Esophagus squamous epithelium (tissue), 4 donors: ENCODE measurements around the gene NAV3.

Source experiments
- POLR2A ChIP-seq, 4 donors: fragments of 450-650 bp; IDR thresholded peaks; one replicate each; pipeline ENCODE4 v1.6.1; 2017; ENCODE audit warnings: antibody characterized with exemption in 4 of 4, mild to moderate bottlenecking in 4 of 4, moderate library complexity in 3 of 4
- TF ChIP-seq, protein P1 (sequence below), 6 experiments: fragments of 450-650 bp in 4 of 6; fragments of 200-600 bp in 2 of 6; sonication (generic) in 2 of 6; IDR thresholded peaks; one replicate each; pipeline ENCODE4 v1.5.1; 2016 to 2019; ENCODE audit warnings: antibody characterized with exemption in 6 of 6, mild to moderate bottlenecking in 4 of 6, moderate library complexity in 4 of 6

DNA sequence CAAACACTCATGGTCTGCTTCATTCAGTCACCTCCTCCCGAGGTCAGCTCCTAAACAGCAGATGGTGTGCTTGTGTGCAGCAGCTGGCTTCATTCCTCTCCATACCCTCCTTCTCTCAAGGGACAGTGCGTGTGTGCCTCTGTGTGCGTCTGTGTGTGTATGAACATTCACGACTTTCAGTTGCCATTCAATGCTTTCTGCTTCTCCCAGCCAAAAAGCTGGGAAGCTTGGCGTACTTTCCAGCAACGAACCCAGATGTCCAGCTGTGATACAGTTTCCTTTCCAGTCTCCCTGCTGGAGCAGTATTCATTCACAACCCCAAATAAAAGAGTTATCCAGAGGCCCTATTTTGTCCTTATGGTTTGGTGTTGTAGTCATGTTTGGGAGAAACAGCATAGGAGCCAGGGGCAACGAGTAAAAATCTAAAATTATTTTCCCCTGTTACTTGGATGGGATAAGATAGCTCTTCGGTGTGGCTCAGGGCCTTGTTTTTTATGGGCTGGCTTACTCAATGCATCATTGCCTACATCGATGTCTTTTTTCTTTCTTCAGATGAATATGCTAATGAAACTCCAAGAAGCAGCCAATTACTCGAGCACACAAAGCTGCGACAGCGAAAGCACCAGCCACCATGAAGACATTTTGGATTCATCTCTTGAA is 379.3 kb downstream of the NAV3 start:
- TF ChIP-seq, protein P1, sequence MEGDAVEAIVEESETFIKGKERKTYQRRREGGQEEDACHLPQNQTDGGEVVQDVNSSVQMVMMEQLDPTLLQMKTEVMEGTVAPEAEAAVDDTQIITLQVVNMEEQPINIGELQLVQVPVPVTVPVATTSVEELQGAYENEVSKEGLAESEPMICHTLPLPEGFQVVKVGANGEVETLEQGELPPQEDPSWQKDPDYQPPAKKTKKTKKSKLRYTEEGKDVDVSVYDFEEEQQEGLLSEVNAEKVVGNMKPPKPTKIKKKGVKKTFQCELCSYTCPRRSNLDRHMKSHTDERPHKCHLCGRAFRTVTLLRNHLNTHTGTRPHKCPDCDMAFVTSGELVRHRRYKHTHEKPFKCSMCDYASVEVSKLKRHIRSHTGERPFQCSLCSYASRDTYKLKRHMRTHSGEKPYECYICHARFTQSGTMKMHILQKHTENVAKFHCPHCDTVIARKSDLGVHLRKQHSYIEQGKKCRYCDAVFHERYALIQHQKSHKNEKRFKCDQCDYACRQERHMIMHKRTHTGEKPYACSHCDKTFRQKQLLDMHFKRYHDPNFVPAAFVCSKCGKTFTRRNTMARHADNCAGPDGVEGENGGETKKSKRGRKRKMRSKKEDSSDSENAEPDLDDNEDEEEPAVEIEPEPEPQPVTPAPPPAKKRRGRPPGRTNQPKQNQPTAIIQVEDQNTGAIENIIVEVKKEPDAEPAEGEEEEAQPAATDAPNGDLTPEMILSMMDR (IDR thresholded peaks at IDR 0.05) = no peak
- no peak for TF ChIP-seq POLR2A (IDR thresholded peaks at IDR 0.05)
